GM12891 (cell line): ENCODE data around the gene GON7.

Experiments used
- DNase-seq: peaks from one replicate; pipeline ENCODE4 v3.0.0; 2011; ENCODE audit warnings: low spot score; ENCODE audit not compliant: insufficient read length
- FAIRE-seq: peaks from 2 replicates; lab custom pipeline; 2011; peaks lifted over from hg19 to GRCh38; lab: Jason Lieb, UNC
- PAX5 ChIP-seq: IDR thresholded peaks from 2 replicates; pipeline ENCODE4 v1.6.1; 2011; ENCODE audit warnings: low read length, moderate library complexity, mild to moderate bottlenecking; ENCODE audit not compliant: insufficient read depth, severe bottlenecking
- POLR2A ChIP-seq: IDR thresholded peaks from 2 replicates; pipeline ENCODE4 v1.6.1; 2011; ENCODE audit warnings: low read depth, low read length, control low read depth
- POLR2AphosphoS5 ChIP-seq: IDR thresholded peaks from 2 replicates; pipeline ENCODE4 v1.6.1; 2011; ENCODE audit warnings: low read depth, low read length, control low read depth
- POU2F2 ChIP-seq: IDR thresholded peaks from 2 replicates; pipeline ENCODE4 v1.6.1; 2011; ENCODE audit warnings: low read depth, mild to moderate bottlenecking, control low read depth, low read length, moderate library complexity
- SPI1 ChIP-seq: IDR thresholded peaks from 2 replicates; pipeline ENCODE4 v1.6.1; 2011; ENCODE audit warnings: low read depth, low read length, control low read depth
- TAF1 ChIP-seq: IDR thresholded peaks from 2 replicates; pipeline ENCODE4 v1.6.1; 2011; ENCODE audit warnings: low read depth, low read length, control low read depth

GON7 gene

DNA sequence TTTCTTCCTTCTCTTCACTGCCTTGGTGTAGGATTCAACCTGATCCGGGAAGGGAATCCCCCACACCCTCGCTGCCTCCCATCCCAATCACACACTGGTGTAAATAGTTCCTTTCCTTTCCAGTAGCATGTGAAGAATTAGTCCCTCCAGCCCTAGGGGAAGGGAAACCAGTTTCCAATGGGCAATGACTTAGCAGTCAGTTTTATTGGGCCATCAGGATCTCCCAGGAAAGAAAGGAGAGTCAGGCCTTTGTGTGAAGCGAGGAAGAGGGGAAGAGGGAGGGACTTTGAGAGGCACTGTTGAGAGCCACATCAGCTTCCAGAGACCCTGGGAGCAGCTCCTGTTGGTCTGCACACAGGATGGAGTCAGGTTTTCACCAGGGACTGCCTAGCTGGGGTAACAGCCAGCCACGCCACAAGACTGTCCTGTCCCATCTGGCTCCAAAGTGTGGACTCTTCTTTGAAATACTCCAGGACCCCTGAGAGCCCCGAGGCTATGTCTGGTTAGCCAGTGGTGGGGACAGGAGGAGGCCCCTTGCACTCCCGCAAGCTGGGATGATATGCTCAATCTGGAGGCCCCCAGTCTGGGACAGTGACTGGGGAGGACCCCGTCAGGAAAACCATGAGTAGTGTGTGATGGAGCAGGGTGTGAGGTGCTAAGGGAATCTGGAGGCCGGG is 50.0 kb downstream of the GON7 start:
- FAIRE-seq: no peak
- TF ChIP-seq POU2F2 (no peak), POLR2A (no peak)
- no peak for DNase-seq

GRCh38 chr14:93155667-93156066 is 51.2 kb downstream of the GON7 start:
- TF ChIP-seq POU2F2 (no peak), SPI1 (no peak), POLR2AphosphoS5 (no peak), POLR2A (no peak), PAX5 (no peak), TAF1 (no peak)
- FAIRE-seq: no peak
- DNase-seq: no peak

GRCh38 chr14:93153121-93153520 is 53.7 kb downstream of the GON7 start:
- FAIRE-seq (no peak), DNase-seq (no peak)
- TF ChIP-seq POU2F2: no peak
- no peak for TF ChIP-seq POLR2AphosphoS5
- no peak for TF ChIP-seq PAX5
